ENCODE results near the gene LIN54.

DNA sequence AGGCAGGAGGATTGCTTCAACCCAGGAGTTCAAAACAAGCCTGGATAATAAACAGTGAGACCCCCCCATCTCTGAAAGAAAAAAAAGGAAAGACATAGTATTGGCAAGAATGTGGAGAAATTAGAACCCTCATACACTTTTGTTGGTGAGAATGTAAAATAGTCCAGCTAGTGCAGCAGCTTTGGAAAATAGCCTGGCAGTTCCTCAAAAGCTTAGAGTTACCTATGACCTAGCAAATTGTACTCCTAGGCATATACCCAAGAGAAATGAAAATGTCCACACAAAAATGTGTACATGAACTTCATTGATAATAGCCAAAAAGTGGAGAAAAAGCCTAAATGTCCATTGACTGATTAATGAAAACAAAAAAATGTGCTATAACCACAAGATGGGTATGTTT, 88.8 kb downstream of the LIN54 start:
- no peak for TF ChIP-seq POLR2AphosphoS5 (IDR thresholded peaks at IDR 0.05)
- TF ChIP-seq, protein P1, sequence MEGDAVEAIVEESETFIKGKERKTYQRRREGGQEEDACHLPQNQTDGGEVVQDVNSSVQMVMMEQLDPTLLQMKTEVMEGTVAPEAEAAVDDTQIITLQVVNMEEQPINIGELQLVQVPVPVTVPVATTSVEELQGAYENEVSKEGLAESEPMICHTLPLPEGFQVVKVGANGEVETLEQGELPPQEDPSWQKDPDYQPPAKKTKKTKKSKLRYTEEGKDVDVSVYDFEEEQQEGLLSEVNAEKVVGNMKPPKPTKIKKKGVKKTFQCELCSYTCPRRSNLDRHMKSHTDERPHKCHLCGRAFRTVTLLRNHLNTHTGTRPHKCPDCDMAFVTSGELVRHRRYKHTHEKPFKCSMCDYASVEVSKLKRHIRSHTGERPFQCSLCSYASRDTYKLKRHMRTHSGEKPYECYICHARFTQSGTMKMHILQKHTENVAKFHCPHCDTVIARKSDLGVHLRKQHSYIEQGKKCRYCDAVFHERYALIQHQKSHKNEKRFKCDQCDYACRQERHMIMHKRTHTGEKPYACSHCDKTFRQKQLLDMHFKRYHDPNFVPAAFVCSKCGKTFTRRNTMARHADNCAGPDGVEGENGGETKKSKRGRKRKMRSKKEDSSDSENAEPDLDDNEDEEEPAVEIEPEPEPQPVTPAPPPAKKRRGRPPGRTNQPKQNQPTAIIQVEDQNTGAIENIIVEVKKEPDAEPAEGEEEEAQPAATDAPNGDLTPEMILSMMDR (IDR thresholded peaks at IDR 0.05) = no peak
